WTC11 (cell line): ENCODE measurements around the gene PTPDC1. TPM values are rescaled to one million over a fixed set of nuclear protein-coding genes. Genes with fewer than 3 reads are reported as not detected.

ENCODE experiments used
- ATAC-seq: fragments of 200-7000 bp; cut with Tn5 transposase; 2 replicates; pipeline ENCODE4 v1.10.0; 2021; ENCODE audit warnings: mild to moderate bottlenecking, moderate library complexity
- CTCF ChIA-PET: fragments of 300-600 bp; sonication (Branson Sonifier 250); formaldehyde crosslinking; loops from one replicate; lab custom pipeline; 2021; ENCODE audit warnings: antibody characterized with exemption; lab: Charles Lee
- POLR2A ChIA-PET: fragments of 350-600 bp; sonication (Branson Sonifier 250); formaldehyde crosslinking; loops from one replicate; lab custom pipeline; 2021; ENCODE audit warnings: antibody characterized with exemption; lab: Charles Lee
- DNase-seq: peaks from one replicate; pipeline ENCODE4 v3.0.0; 2021; ENCODE audit warnings: low spot score
- H3K27ac Mint-ChIP-seq: 2 replicates; pipeline ENCODE4 v1.8.0; 2021; ENCODE audit warnings: mixed read lengths
- H3K27me3 Mint-ChIP-seq: 2 replicates; pipeline ENCODE4 v1.8.0; 2021; ENCODE audit warnings: low read depth, mild to moderate bottlenecking, moderate library complexity, mixed read lengths
- H3K36me3 Mint-ChIP-seq: 2 replicates; pipeline ENCODE4 v1.8.0; 2021; ENCODE audit warnings: mixed read lengths
- H3K4me1 Mint-ChIP-seq: 2 replicates; pipeline ENCODE4 v1.8.0; 2022; ENCODE audit warnings: mixed read lengths
- H3K4me3 Mint-ChIP-seq: 2 replicates; pipeline ENCODE4 v1.8.0; 2021; ENCODE audit warnings: mild to moderate bottlenecking, moderate library complexity, mixed read lengths
- H3K9me3 Mint-ChIP-seq: 2 replicates; pipeline ENCODE4 v1.8.0; 2021; ENCODE audit warnings: mixed read lengths
- CBFB ChIP-seq: sonication (generic); formaldehyde crosslinking; IDR thresholded peaks from 2 replicates; pipeline ENCODE4 v1.8.1; 2022; ENCODE audit warnings: mild to moderate bottlenecking, low read depth, missing genetic modification reagents
- CREM ChIP-seq: sonication (generic); formaldehyde crosslinking; IDR thresholded peaks from 2 replicates; pipeline ENCODE4 v1.8.1; 2022; ENCODE audit warnings: mild to moderate bottlenecking, missing genetic modification reagents, moderate library complexity
- FOXJ3 ChIP-seq: sonication (generic); formaldehyde crosslinking; IDR thresholded peaks from 2 replicates; pipeline ENCODE4 v1.9.0; 2021; ENCODE audit warnings: missing genetic modification reagents, mild to moderate bottlenecking, borderline replicate concordance
- IRF2 ChIP-seq: sonication (generic); formaldehyde crosslinking; IDR thresholded peaks from 2 replicates; pipeline ENCODE4 v1.8.0; 2022; ENCODE audit warnings: low read depth, missing genetic modification reagents, borderline replicate concordance
- NFATC4 ChIP-seq: fragments of 250-450 bp; sonication (Bioruptor Pico); IDR thresholded peaks from 2 replicates; pipeline ENCODE4 v1.9.0; 2021; ENCODE audit warnings: mild to moderate bottlenecking
- NR1H2 ChIP-seq: sonication (generic); formaldehyde crosslinking; IDR thresholded peaks from 2 replicates; pipeline ENCODE4 v1.9.0; 2021; ENCODE audit warnings: mild to moderate bottlenecking, moderate library complexity, missing genetic modification reagents
- PRRX2 ChIP-seq: fragments of 250-450 bp; sonication (Bioruptor Pico); IDR thresholded peaks from 2 replicates; pipeline ENCODE4 v1.8.0; 2021; ENCODE audit warnings: mild to moderate bottlenecking
- ZBTB43 ChIP-seq: sonication (generic); formaldehyde crosslinking; IDR thresholded peaks from 2 replicates; pipeline ENCODE4 v1.8.1; 2023; ENCODE audit warnings: mild to moderate bottlenecking, missing genetic modification reagents
- ZMAT4 ChIP-seq: fragments of 250-450 bp; sonication (Bioruptor Pico); IDR thresholded peaks from 2 replicates; pipeline ENCODE4 v1.9.0; 2021; ENCODE audit warnings: mild to moderate bottlenecking
- ZNF219 ChIP-seq: sonication (generic); formaldehyde crosslinking; IDR thresholded peaks from 2 replicates; pipeline ENCODE4 v1.8.0; 2023; ENCODE audit warnings: missing genetic modification reagents, mild to moderate bottlenecking, borderline replicate concordance
- ZNF232 ChIP-seq: sonication (generic); formaldehyde crosslinking; IDR thresholded peaks from 2 replicates; pipeline ENCODE4 v1.8.0; 2022; ENCODE audit warnings: mild to moderate bottlenecking, missing genetic modification reagents
- ZNF281 ChIP-seq: sonication (generic); formaldehyde crosslinking; IDR thresholded peaks from 2 replicates; pipeline ENCODE4 v1.8.0; 2023; ENCODE audit warnings: mild to moderate bottlenecking, missing genetic modification reagents
- total RNA-seq: library from RNA; stranded (reverse); gene quantifications from 3 replicates; pipeline ENCODE4 v1.2.3, GENCODE V29; 2021
- TF ChIP-seq, protein P1 (sequence below): sonication (generic); formaldehyde crosslinking; IDR thresholded peaks from 2 replicates; pipeline ENCODE4 v1.8.1; 2023; ENCODE audit warnings: mild to moderate bottlenecking, moderate library complexity, missing genetic modification reagents
- TF ChIP-seq, protein P2 (sequence below): sonication (generic); formaldehyde crosslinking; IDR thresholded peaks from 2 replicates; pipeline ENCODE4 v1.8.1; 2023; ENCODE audit warnings: mild to moderate bottlenecking, missing genetic modification reagents, moderate library complexity
- TF ChIP-seq, protein P3 (sequence below): sonication (generic); formaldehyde crosslinking; IDR thresholded peaks from 2 replicates; pipeline ENCODE4 v1.8.1; 2022; ENCODE audit warnings: mild to moderate bottlenecking, moderate library complexity, missing genetic modification reagents

The PTPDC1 gene
- total RNA-seq, 1 experiment from 2014 or later: 9.2 TPM

- TF ChIP-seq CREM (no peak), CBFB (CRISPR knock-in tag) (no peak), FOXJ3 (no peak), ZMAT4 (CRISPR knock-in tag) (no peak), ZNF281 (CRISPR knock-in tag) (no peak), NR1H2 (CRISPR knock-in tag) (no peak)
- TF ChIP-seq, protein P1, sequence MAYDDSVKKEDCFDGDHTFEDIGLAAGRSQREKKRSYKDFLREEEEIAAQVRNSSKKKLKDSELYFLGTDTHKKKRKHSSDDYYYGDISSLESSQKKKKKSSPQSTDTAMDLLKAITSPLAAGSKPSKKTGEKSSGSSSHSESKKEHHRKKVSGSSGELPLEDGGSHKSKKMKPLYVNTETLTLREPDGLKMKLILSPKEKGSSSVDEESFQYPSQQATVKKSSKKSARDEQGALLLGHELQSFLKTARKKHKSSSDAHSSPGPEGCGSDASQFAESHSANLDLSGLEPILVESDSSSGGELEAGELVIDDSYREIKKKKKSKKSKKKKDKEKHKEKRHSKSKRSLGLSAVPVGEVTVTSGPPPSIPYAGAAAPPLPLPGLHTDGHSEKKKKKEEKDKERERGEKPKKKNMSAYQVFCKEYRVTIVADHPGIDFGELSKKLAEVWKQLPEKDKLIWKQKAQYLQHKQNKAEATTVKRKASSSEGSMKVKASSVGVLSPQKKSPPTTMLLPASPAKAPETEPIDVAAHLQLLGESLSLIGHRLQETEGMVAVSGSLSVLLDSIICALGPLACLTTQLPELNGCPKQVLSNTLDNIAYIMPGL (CRISPR knock-in tag): no peak
- POLR2A ChIA-PET: interaction anchor here (1.0 kb wide), 1 partner anchor 87 kb away, joined by 3 read pairs; no protein-coding TSS in a partner anchor
- CTCF ChIA-PET: interaction anchor here (0.6 kb wide), 1 partner anchor 643 kb away, joined by 3 read pairs; no protein-coding TSS in a partner anchor
- no peaks in the 10 kb centered on the region for H3K36me3 Mint-ChIP-seq
- H3K27ac Mint-ChIP-seq: no peak overlapping the region
- H3K27me3 Mint-ChIP-seq: no peaks in the 10 kb centered on the region
- no peak for ATAC-seq
- no peaks in the 10 kb centered on the region for H3K9me3 Mint-ChIP-seq
- DNase-seq: no peak
- no peak overlapping the region for H3K4me3 Mint-ChIP-seq
- peaks cover 26% of the 10 kb centered on the region for H3K4me1 Mint-ChIP-seq
Observed at GRCh38 chr9:94081435-94081834, 2.8 kb upstream of the PTPDC1 start.

DNA sequence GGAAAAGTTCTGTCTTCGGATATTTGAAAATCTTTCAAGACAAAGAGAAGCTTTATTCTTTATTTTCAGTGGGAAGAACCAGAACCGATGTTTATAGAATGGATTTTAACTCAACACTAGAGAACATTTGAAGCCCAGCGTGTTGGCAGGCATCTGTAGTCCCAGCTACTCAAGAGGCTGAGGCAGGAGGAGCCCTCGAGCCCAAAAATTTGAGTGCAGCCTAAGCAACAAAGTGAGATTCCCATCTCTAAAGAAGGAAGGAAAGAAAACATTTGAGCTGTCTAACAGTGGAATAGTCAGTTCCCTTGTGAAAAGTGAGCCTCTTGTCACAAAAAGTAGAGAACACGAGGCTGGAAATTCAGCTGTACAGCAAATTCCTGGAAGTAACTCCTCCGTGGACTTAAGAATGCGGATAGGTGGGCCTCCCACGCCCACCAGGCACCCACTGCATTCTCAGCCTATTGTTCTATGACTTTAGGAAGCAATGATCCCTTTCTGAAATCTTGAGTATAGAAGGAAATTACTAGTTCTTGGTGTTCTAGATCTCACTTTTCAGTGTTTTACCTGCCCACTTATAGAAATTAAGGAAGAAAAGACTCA lies 2.3 kb upstream of the PTPDC1 start:
- Mint-ChIP-seq H3K36me3 (no peaks in the 10 kb centered on the region), H3K4me3 (no peak overlapping the region), H3K9me3 (no peaks in the 10 kb centered on the region), H3K27ac (no peak overlapping the region), H3K4me1 (peaks cover 28% of the 10 kb centered on the region), H3K27me3 (no peaks in the 10 kb centered on the region)
- no peak for DNase-seq
- TF ChIP-seq ZBTB43: no peak
- TF ChIP-seq NFATC4 (CRISPR knock-in tag): no peak
- no peak for TF ChIP-seq ZNF219 (CRISPR knock-in tag)
- no peak for TF ChIP-seq PRRX2 (CRISPR knock-in tag)
- TF ChIP-seq, protein P2, sequence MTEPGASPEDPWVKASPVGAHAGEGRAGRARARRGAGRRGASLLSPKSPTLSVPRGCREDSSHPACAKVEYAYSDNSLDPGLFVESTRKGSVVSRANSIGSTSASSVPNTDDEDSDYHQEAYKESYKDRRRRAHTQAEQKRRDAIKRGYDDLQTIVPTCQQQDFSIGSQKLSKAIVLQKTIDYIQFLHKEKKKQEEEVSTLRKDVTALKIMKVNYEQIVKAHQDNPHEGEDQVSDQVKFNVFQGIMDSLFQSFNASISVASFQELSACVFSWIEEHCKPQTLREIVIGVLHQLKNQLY (CRISPR knock-in tag): no peak
- TF ChIP-seq, protein P3, sequence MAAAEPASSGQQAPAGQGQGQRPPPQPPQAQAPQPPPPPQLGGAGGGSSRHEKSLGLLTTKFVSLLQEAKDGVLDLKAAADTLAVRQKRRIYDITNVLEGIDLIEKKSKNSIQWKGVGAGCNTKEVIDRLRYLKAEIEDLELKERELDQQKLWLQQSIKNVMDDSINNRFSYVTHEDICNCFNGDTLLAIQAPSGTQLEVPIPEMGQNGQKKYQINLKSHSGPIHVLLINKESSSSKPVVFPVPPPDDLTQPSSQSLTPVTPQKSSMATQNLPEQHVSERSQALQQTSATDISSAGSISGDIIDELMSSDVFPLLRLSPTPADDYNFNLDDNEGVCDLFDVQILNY (CRISPR knock-in tag): no peak
- no peak for TF ChIP-seq IRF2 (CRISPR knock-in tag)
- TF ChIP-seq ZNF232 (CRISPR knock-in tag): no peak
- CTCF ChIA-PET: interaction anchor here (0.6 to 1.1 kb wide), 2 partner anchors 15 to 642 kb away, joined by 3 to 4 read pairs; no protein-coding TSS in a partner anchor
- POLR2A ChIA-PET: interaction anchor here (1.0 kb wide), 1 partner anchor 87 kb away, joined by 3 read pairs; no protein-coding TSS in a partner anchor
- ATAC-seq: no peak
